A673 (cell line): ENCODE measurements around the gene ACTL7A.

Source experiments
- EZH2 ChIP-seq: fragments of 200-600 bp; sonication (generic); IDR thresholded peaks from 2 replicates; pipeline ENCODE4 v1.6.1; 2017; ENCODE audit warnings: borderline replicate concordance, low read depth, mild to moderate bottlenecking, mixed read lengths, antibody characterized with exemption, low read length; ENCODE audit not compliant: poor library complexity, severe bottlenecking
- TF ChIP-seq, protein P1 (sequence below): fragments of 300-800, 200-600 bp; sonication (generic); conservative IDR thresholded peaks from 2 replicates; pipeline ENCODE4 v1.5.1; 2017; ENCODE audit warnings: low read depth, mild to moderate bottlenecking, antibody characterized with exemption, low read length, moderate library complexity, mixed read lengths

DNA sequence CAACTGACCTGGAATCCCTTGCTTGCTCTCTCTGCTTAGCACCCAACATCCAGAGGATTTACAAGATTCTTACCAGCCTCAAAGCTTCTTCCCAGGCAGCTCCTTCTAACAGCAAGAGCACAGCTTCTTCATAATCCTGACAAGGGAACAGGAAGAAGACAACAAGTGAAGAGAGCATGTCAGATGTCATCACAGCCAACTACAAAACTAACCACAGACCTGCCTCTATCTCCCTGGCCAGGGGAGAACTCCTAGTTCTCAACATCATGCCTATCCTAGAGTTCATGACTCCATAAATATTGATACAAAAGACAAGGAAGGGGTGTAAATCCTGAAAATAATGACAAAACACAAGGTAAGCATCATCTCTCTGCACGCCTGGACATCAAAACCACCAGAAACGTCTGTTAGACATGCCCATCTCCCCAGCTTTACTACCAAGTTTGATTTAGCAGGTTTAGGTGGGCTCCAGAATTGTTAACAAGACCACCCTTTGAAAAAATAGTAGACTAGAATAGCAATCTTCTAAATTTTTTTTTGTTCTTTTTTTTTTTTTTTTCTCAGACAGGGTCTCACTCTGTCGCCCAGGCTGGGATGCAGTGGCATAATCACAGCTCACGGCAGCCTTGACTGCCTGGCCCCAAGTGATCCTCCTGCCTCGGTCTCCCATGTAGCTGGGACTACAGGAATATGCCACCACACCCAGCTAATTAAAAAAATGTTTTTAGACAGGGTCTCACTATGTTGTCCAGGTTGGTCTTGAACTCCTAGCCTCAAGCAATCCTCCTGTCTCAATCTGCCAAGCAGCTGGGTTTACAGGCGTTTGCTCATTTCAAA, 20.2 kb downstream of the ACTL7A start:
- TF ChIP-seq, protein P1, sequence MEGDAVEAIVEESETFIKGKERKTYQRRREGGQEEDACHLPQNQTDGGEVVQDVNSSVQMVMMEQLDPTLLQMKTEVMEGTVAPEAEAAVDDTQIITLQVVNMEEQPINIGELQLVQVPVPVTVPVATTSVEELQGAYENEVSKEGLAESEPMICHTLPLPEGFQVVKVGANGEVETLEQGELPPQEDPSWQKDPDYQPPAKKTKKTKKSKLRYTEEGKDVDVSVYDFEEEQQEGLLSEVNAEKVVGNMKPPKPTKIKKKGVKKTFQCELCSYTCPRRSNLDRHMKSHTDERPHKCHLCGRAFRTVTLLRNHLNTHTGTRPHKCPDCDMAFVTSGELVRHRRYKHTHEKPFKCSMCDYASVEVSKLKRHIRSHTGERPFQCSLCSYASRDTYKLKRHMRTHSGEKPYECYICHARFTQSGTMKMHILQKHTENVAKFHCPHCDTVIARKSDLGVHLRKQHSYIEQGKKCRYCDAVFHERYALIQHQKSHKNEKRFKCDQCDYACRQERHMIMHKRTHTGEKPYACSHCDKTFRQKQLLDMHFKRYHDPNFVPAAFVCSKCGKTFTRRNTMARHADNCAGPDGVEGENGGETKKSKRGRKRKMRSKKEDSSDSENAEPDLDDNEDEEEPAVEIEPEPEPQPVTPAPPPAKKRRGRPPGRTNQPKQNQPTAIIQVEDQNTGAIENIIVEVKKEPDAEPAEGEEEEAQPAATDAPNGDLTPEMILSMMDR, result no peak
- TF ChIP-seq EZH2, result no peak
